HG03103 (cell line): ENCODE results near the gene LONRF2.
A peak's percentile ranks its signal among the peaks of the same experiment; 100 is the strongest.
"Not testable (repeated sequence)": the region's sequence is repeated elsewhere in the genome, so short reads cannot be mapped to it uniquely, and the experiment has no call there.

Source experiments
- ATAC-seq: cut with Tn5 transposase; IDR thresholded peaks from one replicate; pipeline ENCODE4 v1.9.1; 2021; ENCODE audit warnings: low read depth; ENCODE audit not compliant: unreplicated experiment

LONRF2 gene

DNA sequence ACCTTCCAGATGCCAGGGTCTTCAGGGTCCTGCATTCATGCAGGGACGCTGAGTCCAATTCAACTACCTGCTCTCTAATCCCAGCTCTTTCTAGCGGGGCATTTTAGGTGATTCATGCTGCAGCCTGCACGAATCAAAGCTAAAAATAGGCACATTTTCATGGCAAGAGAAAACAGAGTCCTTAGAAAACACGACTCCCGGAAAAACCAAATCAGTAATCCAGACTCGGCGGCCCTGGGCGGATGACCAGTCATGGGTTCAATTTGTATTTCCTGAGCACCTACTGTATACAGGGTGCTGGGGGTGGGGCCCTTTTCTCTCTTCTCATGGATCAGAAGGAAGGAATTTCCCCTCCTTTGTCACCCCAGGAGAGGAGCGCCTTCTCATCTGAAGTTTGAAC, 64.4 kb downstream of the LONRF2 start:
- ATAC-seq = no peak

DNA sequence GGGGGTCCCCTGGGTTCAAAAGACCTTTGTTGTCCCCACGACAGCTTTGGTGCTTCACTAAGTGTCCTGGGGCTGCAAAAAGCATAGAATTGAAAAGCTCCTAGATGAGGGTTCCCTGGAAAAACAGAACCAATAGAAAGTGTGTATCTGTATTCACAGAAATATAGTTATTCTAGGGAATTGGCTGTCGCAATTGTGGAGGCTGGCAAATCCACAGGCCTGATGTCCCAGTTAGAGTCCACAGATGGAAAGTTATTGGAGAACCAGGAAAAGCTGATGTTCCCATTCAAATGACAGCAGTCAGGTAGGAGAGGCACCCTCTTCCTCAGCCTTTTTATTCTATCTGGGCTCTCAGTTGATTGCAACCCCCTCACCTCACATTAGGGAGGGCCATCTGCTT, 65.5 kb downstream of the LONRF2 start:
- no peak for ATAC-seq

DNA sequence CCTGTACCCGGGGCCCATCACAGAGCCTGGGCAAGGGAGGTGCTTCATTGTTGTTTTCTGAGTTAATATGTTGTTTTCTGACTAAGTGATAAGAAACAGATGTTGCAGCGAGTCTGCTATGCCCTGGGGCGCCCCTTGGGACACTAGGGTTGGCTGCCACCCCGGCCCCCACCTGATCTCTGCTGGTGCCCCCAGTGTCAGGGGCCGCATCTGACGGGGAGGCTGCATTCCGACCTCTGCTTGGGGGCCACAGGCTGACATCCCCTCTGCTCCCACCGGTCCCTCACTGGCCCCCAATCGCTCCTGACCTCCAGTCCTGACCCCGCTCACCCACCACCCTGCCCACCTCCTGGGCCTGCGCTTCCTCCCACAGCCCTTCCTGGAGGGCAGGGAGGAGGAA, 65.9 kb downstream of the LONRF2 start:
- ATAC-seq = no peak

GRCh38 chr2:100254646-100255210, 67.6 kb downstream of the LONRF2 start:
- no peak for ATAC-seq

DNA sequence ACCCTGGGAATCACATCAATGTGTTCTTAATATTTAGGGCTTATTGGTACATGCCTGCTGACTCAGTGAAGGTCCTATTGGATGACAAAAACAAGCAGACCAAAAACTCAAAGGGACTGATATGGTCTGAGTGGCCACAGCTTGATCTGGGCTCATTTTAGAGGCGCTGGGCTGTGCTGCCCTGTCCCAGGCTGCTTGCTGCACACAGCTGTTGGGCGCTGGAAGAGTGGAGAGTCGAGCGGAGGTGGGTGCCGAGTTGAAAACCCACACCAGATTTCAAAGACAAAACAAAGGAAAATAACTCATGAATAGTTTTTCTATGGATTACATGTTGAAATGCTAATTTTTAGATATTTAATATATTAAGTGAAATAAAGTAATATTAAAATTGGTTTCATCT, 68.5 kb downstream of the LONRF2 start:
- no peak for ATAC-seq

- ATAC-seq = no peak
Observed at GRCh38 chr2:100252811-100253698, 69.2 kb downstream of the LONRF2 start.

DNA sequence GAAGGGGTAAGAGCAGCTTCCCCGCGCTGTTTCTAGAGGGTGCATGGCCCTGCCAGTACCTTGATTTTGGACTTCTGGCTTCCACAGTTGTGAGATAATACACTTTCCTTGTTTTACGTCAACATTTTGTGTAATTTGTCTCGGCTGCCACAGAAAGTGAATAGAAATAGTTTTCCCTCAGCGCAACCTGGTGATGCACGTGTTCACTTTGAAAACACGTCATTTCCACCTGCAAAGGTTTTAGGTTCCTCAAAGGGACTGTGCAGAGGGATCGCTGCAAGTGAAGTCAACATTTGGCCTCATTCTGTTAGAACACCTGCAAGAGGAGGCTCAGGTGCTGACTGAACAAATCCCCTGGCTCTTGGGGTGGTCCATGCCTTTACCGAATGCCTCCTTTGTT, 71.7 kb downstream of the LONRF2 start:
- ATAC-seq = no peak

GRCh38 chr2:100248971-100249370, 73.3 kb downstream of the LONRF2 start:
- no peak for ATAC-seq

DNA sequence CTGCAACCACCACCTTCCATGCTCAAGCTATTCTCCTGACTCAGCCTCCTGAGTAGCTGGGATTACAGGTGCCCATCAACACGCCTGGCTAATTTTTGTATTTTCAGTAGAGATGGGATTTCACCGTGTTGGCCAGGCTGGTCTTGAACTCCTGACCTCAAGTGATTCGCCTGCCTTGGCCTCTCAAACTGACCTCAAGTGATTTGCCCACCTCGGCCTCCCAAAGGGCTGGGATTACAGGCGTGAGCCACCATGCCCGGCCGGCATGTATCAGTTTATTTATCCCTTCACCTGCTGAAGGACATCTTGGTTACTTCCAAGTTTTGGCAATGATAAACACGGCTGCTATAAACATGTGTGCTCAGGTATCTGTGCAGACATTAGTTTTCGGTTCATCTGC, 73.7 kb downstream of the LONRF2 start:
- ATAC-seq = not testable (repeated sequence)

GRCh38 chr2:100248044-100248330, 74.3 kb downstream of the LONRF2 start:
- peak; percentile 7 for ATAC-seq

DNA sequence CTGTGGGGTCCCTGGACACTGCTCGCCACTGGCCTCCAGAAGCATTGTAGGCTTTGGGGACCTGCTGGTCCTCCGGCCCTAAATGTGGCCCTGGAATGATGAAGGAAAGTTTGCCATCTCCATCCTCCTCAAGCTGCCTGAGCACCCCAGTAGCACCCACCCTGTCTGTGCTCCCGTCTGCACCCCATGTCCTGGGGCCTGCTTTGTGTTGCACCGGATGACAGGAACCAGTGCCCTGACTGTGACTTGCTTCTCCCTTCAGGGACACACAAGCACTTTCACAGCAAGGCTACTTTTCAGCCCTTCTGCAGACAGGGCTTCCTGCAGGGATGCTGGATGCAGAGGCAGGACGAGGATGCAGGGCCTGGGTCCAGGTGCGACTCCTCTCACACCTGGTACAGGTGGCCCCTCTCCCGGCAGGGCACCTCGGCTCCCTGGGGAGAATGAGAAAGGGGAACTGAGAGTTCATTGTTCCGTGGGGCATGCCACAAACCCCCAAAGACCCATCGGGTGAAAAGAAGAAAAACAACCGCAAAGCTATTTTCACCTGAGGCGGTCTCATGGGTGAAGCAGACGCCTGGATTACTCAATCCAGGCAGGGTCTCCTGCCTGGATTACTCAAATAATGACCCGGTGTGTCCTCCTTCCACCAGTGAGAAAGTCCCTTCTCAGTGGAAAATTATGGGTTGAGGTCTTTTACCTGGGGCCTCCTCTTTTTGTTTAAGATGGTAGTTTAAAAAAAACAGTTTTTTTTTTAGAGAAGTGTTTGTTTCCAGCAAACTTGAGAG, 74.9 kb downstream of the LONRF2 start:
- ATAC-seq = peak; percentile 67

DNA sequence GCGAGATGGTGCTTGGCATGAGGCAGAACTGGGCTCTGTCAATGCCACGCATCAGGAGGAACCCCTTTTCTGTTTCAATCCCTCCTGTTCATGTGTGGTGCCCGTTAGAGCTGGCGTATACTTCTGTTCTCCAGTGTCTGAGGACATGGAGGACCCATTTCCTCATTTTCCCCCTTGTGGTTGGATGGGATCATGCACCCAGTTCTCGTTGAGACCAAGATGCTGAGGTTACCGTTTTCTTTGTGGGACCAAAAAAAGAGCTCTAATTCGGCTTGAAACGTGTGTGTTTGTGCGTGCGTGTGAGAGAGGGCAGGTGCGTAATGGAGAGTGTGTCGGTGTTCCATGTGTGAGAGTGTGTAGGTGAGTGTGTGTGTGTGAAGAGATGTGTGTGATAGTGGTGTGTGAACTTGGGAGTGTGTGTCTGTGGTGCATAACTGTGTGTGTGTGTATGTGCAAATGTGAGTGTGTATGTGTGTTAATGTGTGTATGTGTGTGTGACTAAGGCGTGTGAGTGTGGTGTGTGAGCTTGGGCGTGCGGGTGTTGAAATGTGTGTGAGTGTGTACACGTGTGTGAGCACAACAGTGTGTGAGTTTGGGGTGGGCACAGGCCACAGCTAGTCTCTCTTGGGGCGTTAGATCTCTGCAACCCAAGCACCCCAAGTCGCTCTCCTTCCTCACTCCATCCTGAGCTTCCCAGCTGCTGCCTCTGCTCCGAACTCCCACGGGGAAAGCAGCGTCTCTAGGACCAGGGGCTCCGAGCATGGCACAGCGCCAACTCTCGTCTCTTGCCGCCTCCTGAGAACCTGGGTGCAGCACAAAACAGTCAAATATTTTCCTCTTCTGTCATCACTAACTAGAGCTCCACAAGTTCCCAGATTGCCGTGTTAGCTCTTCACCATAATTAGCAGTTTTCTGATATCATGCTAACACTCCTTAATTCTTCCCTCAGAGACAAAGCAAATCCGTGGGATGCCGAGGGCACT, 75.8 kb downstream of the LONRF2 start:
- ATAC-seq = no peak

DNA sequence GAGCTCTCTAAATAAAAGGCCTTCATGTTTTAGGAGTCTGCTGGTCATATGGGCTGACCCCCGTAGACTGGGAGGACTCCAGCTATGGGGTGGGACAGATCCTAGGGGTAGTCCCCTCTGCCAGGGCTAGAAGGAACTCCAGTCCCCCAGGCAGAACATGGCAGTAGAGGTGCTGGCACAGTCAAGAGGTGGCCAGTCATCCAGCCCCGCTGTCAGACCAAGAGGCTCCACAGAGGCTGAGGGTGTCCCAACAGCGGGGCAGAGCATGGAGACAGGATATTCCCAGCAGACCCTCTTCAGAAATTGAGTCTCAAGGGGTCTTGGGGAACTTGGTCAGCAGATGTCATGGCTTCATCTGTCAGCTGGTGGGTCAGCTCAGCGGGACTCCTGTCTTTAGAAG, 76.6 kb downstream of the LONRF2 start:
- ATAC-seq = no peak

GRCh38 chr2:100244881-100245605, 77.3 kb downstream of the LONRF2 start:
- no peak for ATAC-seq

DNA sequence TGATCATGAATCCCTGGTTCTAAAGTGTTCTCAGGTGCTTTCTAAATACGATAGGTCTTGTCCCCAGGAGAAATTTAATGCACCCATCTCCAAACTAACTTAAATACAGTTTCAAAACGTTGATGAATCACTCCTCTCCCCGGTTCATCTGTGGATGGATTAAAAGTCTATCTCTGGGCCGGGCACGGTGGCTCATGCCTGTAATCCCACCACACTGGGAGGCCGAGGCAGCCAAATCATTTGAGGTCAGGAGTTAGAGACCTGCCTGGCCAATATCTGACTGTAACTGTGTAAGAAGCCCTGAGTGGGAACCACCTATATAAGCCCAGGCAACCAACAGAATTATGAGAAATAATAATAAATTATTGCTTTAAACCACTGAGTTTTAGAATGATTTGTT, 78.7 kb downstream of the LONRF2 start:
- no peak for ATAC-seq

DNA sequence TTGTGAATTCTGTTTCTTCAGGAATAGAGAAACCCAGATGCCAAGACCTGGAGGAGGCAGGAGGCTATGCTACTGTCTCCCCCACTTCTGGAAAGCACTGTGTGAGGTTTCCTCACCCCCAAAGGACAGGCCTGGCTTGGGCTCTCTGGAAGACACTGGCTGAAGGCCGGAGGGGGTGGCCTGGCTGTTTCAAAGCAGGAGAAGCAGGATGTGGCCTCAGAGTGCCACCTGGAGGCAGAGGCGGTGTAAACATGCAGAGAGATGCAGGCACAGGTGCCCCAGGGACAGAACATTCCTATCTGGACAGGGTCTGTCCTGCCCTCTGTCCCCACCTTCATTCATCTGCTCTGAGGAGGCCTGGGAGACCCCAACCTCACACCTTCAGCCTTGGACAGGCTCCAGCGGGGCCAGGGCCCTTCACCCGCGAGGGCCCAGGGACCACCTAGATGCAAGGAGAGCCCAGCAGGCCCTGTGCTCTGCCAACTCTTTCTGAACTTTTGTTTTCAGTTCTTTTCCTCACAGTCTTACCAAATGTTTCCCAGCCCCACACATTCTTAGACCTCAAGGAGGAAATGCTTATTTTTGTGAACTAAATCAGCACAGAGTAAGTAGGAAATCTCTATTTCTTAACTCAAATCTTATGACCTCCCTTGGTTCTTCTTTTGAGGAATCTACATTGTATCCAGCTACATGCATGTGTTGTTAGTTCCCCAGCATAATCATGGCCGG, 79.2 kb downstream of the LONRF2 start:
- ATAC-seq = no peak

- no peak for ATAC-seq
Observed at GRCh38 chr2:100242476-100242875, 79.8 kb downstream of the LONRF2 start.

- ATAC-seq = no peak
Observed at GRCh38 chr2:100241236-100241635, 81.1 kb downstream of the LONRF2 start.

GRCh38 chr2:100240386-100240785, 81.9 kb downstream of the LONRF2 start:
- ATAC-seq = no peak
